K562 (cell line): Measurements from ENCODE around the gene RSPH10B. TPM values are rescaled to one million over a fixed set of nuclear protein-coding genes. Genes with fewer than 3 reads are reported as not detected.

Experiments used
- ATAC-seq: fragments of 200-7000 bp; cut with Tn5 transposase; 3 replicates; pipeline ENCODE4 v1.9.1; 2020; ENCODE audit warnings: moderate library complexity
- BruUV-seq: library from RNA; stranded (reverse); fragments of 400-500 nt; replicated peaks from 2 replicates; lab custom pipeline; 2021; lab: Mats Ljungman, UMichigan
- CTCF ChIA-PET: fragments of 300-600 bp; formaldehyde crosslinking; extraction: SDS; loops from one replicate; lab custom pipeline; 2021; ENCODE audit warnings: low intra/inter-chr PET ratio; lab: Yijun Ruan, JAX
- POLR2A ChIA-PET: fragments of 300-600, 350-650 bp; sonication (Branson Sonifier 250); formaldehyde crosslinking; extraction: SDS; loops from one replicate; lab custom pipeline; 2021; ENCODE audit warnings: antibody characterized with exemption, inconsistent platforms; lab: Yijun Ruan, JAX
- DNase-seq, 4 experiments: peaks; one replicate each; pipeline versions ENCODE4 v3.0.0 to v3.0.0-alpha.2; 2011 to 2018; ENCODE audit warnings: low spot score in 3 of 4, mixed read lengths in 3 of 4; ENCODE audit errors: extremely low read depth in 1 of 4
- FAIRE-seq: peaks from 2 replicates; lab custom pipeline; 2011; peaks lifted over from hg19 to GRCh38; lab: Jason Lieb, UNC
- H2AFZ ChIP-seq: 2 replicates; pipeline ENCODE4 v1.6.0; 2011; ENCODE audit warnings: low read depth, low read length, control low read depth, inconsistent platforms
- H3K27ac ChIP-seq: fragments of 200-600 bp; 3 replicates; pipeline ENCODE4 v1.8.0; 2011; ENCODE audit warnings: low read depth, mild to moderate bottlenecking, control low read depth, inconsistent platforms, low read length, moderate library complexity, mixed read lengths; ENCODE audit errors: extremely low read depth
- H3K27me3 ChIP-seq, 2 experiments: fragments of 300-600 bp in 1 of 2; 2 replicates in 1 of 2; 3 replicates in 1 of 2; pipeline versions ENCODE4 v1.6.0 to v1.8.0; 2011; ENCODE audit warnings: inconsistent platforms in 2 of 2, low read length in 2 of 2, mild to moderate bottlenecking in 1 of 2, mixed read lengths in 1 of 2, moderate library complexity in 1 of 2; ENCODE audit not compliant: control insufficient read depth in 2 of 2, insufficient read depth in 2 of 2
- H3K36me3 ChIP-seq: fragments of 300-600 bp; 3 replicates; pipeline ENCODE4 v1.8.0; 2011; ENCODE audit warnings: mild to moderate bottlenecking, low read length, inconsistent platforms; ENCODE audit not compliant: control insufficient read depth, insufficient read depth
- H3K4me1 ChIP-seq, 2 experiments: fragments of 200-600 bp in 1 of 2; replicated peaks in 1 of 2; 2 replicates in 1 of 2; 3 replicates in 1 of 2; pipeline versions ENCODE4 v1.5.1 to v1.8.0; 2011; ENCODE audit warnings: inconsistent platforms in 2 of 2, low read length in 2 of 2, mild to moderate bottlenecking in 1 of 2, mixed read lengths in 1 of 2, moderate library complexity in 1 of 2; ENCODE audit not compliant: control insufficient read depth in 2 of 2, insufficient read depth in 2 of 2
- H3K4me2 ChIP-seq: 2 replicates; pipeline ENCODE4 v1.6.1; 2011; ENCODE audit warnings: low read length, control low read depth, inconsistent platforms, mixed read lengths; ENCODE audit not compliant: insufficient read depth
- H3K4me3 ChIP-seq: fragments of 200-600 bp; sonication (generic), shearing (Covaris generic); 2 replicates; pipeline ENCODE4 v1.5.1; 2016; ENCODE audit warnings: control low read depth, inconsistent platforms
- H3K79me2 ChIP-seq: fragments of 200-600 bp; 3 replicates; pipeline ENCODE4 v1.8.0; 2011; ENCODE audit warnings: low read length, inconsistent platforms; ENCODE audit not compliant: control insufficient read depth, insufficient read depth
- H3K9ac ChIP-seq, 2 experiments: 2 replicates each; pipeline versions ENCODE4 v1.6.0 to v1.6.1; 2011; ENCODE audit warnings: low read depth in 2 of 2, low read length in 2 of 2, control low read depth in 1 of 2, inconsistent platforms in 1 of 2, mild to moderate bottlenecking in 1 of 2, mixed read lengths in 1 of 2; ENCODE audit not compliant: insufficient read depth in 1 of 2
- H3K9me1 ChIP-seq: one replicate; pipeline ENCODE4 v1.6.0; 2011; ENCODE audit warnings: inconsistent platforms, mild to moderate bottlenecking, low read length, moderate library complexity; ENCODE audit not compliant: control insufficient read depth, insufficient read depth
- H3K9me3 ChIP-seq: replicated peaks from 2 replicates; pipeline ENCODE4 v1.5.1; 2011; ENCODE audit warnings: low read depth, low read length, inconsistent platforms; ENCODE audit not compliant: control insufficient read depth, insufficient read depth
- H4K20me1 ChIP-seq: replicated peaks from 2 replicates; pipeline ENCODE4 v1.6.1; 2011; ENCODE audit warnings: low read length, inconsistent platforms, mixed read lengths; ENCODE audit not compliant: control insufficient read depth, insufficient read depth
- BCL6 ChIP-seq: fragments of 250-450 bp; sonication (Bioruptor Pico); IDR thresholded peaks from 2 replicates; pipeline ENCODE4 v1.4.0; 2020
- C11orf30 ChIP-seq: fragments of 450-650 bp; IDR thresholded peaks from 2 replicates; pipeline ENCODE4 v1.6.1; 2016; ENCODE audit warnings: low read depth, mild to moderate bottlenecking
- CEBPB ChIP-seq: fragments of 450-650 bp; IDR thresholded peaks from 2 replicates; pipeline ENCODE4 v1.6.1; 2016; ENCODE audit warnings: missing genetic modification characterization, missing compliant biosample characterization
- CEBPG ChIP-seq, 3 experiments: fragments of 200-800 bp in 1 of 3; sonication (Bioruptor generic) in 1 of 3; sonication (generic) in 1 of 3; formaldehyde crosslinking in 1 of 3; IDR thresholded peaks in 2 of 3; conservative IDR thresholded peaks in 1 of 3; 2 replicates each; pipeline versions ENCODE4 v1.6.1 to v1.8.0; 2016 to 2022; ENCODE audit warnings: missing compliant biosample characterization in 2 of 3, missing genetic modification characterization in 2 of 3, mild to moderate bottlenecking in 1 of 3, missing genetic modification reagents in 1 of 3
- ELF4 ChIP-seq: fragments of 450-650 bp; formaldehyde crosslinking; IDR thresholded peaks from 2 replicates; pipeline ENCODE4 v1.4.0; 2022; ENCODE audit warnings: missing genetic modification characterization
- FOXA3 ChIP-seq, 2 experiments: fragments of 450-650 bp in 1 of 2; sonication (generic) in 1 of 2; formaldehyde crosslinking; IDR thresholded peaks in 1 of 2; conservative IDR thresholded peaks in 1 of 2; 2 replicates each; pipeline versions ENCODE4 v1.4.0 to v1.8.0; 2020 to 2022; ENCODE audit warnings: mild to moderate bottlenecking in 2 of 2, missing genetic modification reagents in 1 of 2
- HSF4 ChIP-seq: fragments of 250-450 bp; sonication (Bioruptor Pico); IDR thresholded peaks from 2 replicates; pipeline ENCODE4 v2.1.2; 2022; ENCODE audit warnings: mild to moderate bottlenecking, moderate library complexity, borderline replicate concordance
- KLF10 ChIP-seq: fragments of 250-450 bp; sonication (Bioruptor Pico); IDR thresholded peaks from 2 replicates; pipeline ENCODE4 v1.6.1; 2021; ENCODE audit warnings: matching md5 sums
- MAFK ChIP-seq: IDR thresholded peaks from 2 replicates; pipeline ENCODE4 v1.6.1; 2011; ENCODE audit warnings: low read length, improper control_type of control experiment
- MAZ ChIP-seq, 2 experiments: fragments of 450-650 bp in 1 of 2; sonication (generic) in 1 of 2; formaldehyde crosslinking; IDR thresholded peaks in 1 of 2; conservative IDR thresholded peaks in 1 of 2; 2 replicates each; pipeline versions ENCODE4 v1.4.0 to v1.5.0; 2020; ENCODE audit warnings: mild to moderate bottlenecking in 1 of 2, missing genetic modification reagents in 1 of 2
- POLR2AphosphoS5 ChIP-seq: IDR thresholded peaks from 2 replicates; pipeline ENCODE4 v1.6.1; 2011; ENCODE audit warnings: mild to moderate bottlenecking, low read depth, low read length, moderate library complexity; ENCODE audit not compliant: control insufficient read depth, insufficient read depth
- SMAD3 ChIP-seq: fragments of 450-650 bp; formaldehyde crosslinking; conservative IDR thresholded peaks from 2 replicates; pipeline ENCODE4 v1.4.0; 2020; ENCODE audit warnings: mild to moderate bottlenecking
- TAF9B ChIP-seq: fragments of 450-650 bp; IDR thresholded peaks from 2 replicates; pipeline ENCODE4 v1.6.1; 2018; ENCODE audit warnings: mild to moderate bottlenecking; ENCODE audit not compliant: partially characterized antibody
- ZBTB34 ChIP-seq: fragments of 250-450 bp; sonication (Bioruptor Pico); IDR thresholded peaks from 2 replicates; pipeline ENCODE4 v1.8.0; 2021; ENCODE audit warnings: mild to moderate bottlenecking, moderate library complexity
- ZNF184 ChIP-seq: sonication (generic); formaldehyde crosslinking; IDR thresholded peaks from 2 replicates; pipeline ENCODE4 v1.5.0; 2020; ENCODE audit warnings: missing genetic modification reagents
- ZNF316 ChIP-seq: fragments of 450-650 bp; IDR thresholded peaks from 2 replicates; pipeline ENCODE4 v1.6.1; 2016
- ZNF436 ChIP-seq: fragments of 250-450, 450-650 bp; sonication (Bioruptor Pico); formaldehyde crosslinking; IDR thresholded peaks from 2 replicates; pipeline ENCODE4 v1.7.0; 2020; ENCODE audit warnings: mild to moderate bottlenecking
- WGBS: fragments of 100-300 bp; shearing (Covaris generic); methylation state at CpG from one replicate; pipeline ENCODE4 v1.1.6; 2016; ENCODE audit warnings: low coverage, mixed read lengths; ENCODE audit not compliant: insufficient coverage; ENCODE audit errors: missing lambda C conversion rate; 5-methylcytosine and 5-hydroxymethylcytosine counted together
- in situ Hi-C: fragments of 300-500 bp; cut with MboI; formaldehyde crosslinking; loops from 4 replicates; pipeline ENCODE4 v1.15.0; 2018; ENCODE audit warnings: inconsistent platforms, mixed read lengths
- intact Hi-C: fragments of 100-400 bp; cut with micrococcal nuclease; formaldehyde crosslinking; loops from 2 replicates; pipeline ENCODE4 v1.14.2; 2022
- polyA plus RNA-seq, 8 experiments: library from polyadenylated mRNA; depleted of rRNA in 4 of 8; stranded (reverse) in 5 of 8; unstranded in 3 of 8; fragments of >200 nt; fragmentation: Nextera tagmentation in 2 of 8; fragmentation: Illumina TruSeq in 1 of 8; extraction: Ambion mirVana in 2 of 8; extraction: Trizol in 1 of 8; gene quantifications; 2 replicates each; pipeline versions ENCODE4 v1.2.1 to v1.2.3, GENCODE V29; 2011 to 2014; ENCODE audit warnings: inconsistent platforms in 1 of 8, missing spikeins in 1 of 8
- total RNA-seq, 7 experiments: library from RNA; depleted of rRNA in 6 of 7; stranded (reverse); fragments of >200 nt in 6 of 7; fragmentation: Illumina TruSeq in 2 of 7; extraction: Trizol in 2 of 7; gene quantifications; 2 replicates each; pipeline versions ENCODE4 v1.2.1 to v1.2.3, GENCODE V29; 2011 to 2021; ENCODE audit warnings: low replicate concordance in 1 of 7

RSPH10B gene
- total and polyA plus RNA-seq, 9 of the 15 experiments (the other 6 are each of a cell fraction or from before 2014, with no cell fraction given) = 0.01 to 0.09 TPM; not detected in 7

DNA sequence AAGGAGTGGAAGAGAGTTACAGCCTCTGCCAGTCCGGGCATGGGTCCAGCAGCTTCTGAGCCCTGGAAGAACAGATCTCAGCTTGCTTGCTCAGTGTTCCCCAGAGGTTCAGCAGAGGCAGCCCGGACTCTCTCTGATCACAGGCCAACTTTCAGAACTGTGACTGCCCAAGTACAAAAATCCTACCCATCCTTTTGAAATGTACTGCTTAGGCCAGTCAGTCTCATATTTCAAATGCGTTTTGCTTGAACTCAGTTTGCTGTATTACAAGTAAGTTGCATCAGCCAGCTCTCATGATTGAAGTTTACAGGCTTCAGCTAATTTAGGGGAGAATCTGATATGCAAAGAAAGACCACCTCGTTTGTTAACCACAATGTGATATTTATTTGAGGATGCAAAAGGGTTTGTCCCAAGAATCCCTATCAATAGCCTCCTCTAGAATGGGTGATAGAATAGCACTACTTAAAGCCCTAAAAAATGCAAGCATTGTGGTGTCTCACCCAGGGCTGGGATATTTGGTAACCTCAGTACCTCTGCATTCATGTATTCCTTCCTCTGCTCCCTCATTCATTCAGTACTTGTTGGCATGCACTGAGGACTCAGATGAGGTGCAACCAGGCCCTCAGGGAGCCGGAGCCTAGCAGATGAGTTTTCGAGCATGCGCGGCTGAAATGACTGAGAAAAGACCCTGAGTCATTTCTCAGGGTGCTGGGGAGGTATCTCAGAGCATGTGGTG is 45.6 kb upstream of the RSPH10B start (continued):
- no peak for TF ChIP-seq ZNF184 (CRISPR knock-in tag)
- TF ChIP-seq HSF4 (CRISPR knock-in tag) = 0 out of 2 replicates have a peak, but pooled peaks have one; percentile 4
- peak; percentile 75 for TF ChIP-seq SMAD3 (CRISPR knock-in tag)
- TF ChIP-seq MAZ (CRISPR knock-in tag; conservative IDR thresholded peaks at IDR 0.05 in 1 of 2, IDR thresholded peaks at IDR 0.05 in 1 of 2) = 0 out of 4 replicates have a peak, but pooled peaks of 1 of the 2 experiments have one; percentile 15
- no peak for TF ChIP-seq ZNF436
- TF ChIP-seq MAFK = no peak

GRCh38 chr7:6012355-6013104 is 42.0 kb upstream of the RSPH10B start:
- no peak overlapping the region for H3K4me2 ChIP-seq
- DNase-seq (no peak), FAIRE-seq (no peak)
- no peaks in the 10 kb centered on the region for H3K9me3 ChIP-seq
- H4K20me1 ChIP-seq = no peaks in the 10 kb centered on the region
- intact Hi-C loops = no loop called here
- POLR2A ChIA-PET = interaction anchor here (0.7 to 1.7 kb wide), 4 partner anchors 8 to 44 kb away, joined by 3 to 6 read pairs (median 4); no protein-coding TSS in a partner anchor
- H3K27me3 ChIP-seq = no peaks in the 10 kb centered on the region
- TF ChIP-seq TAF9B (no peak), CEBPG (CRISPR knock-in tag; IDR thresholded peaks at IDR 0.05) (peak; percentile 44; the same call in 1 of the 2 replicates), CEBPG (tag; conservative IDR thresholded peaks at IDR 0.05 in 1 of 2, IDR thresholded peaks at IDR 0.05 in 1 of 2) (peak; percentile 61 to 65), POLR2AphosphoS5 (no peak), BCL6 (CRISPR knock-in tag) (no peak), ELF4 (CRISPR knock-in tag) (no peak), KLF10 (CRISPR knock-in tag) (no peak), CEBPB (peak; percentile 88), C11orf30 (peak; percentile 38; the same call in 1 of the 2 replicates), ZBTB34 (CRISPR knock-in tag) (no peak), FOXA3 (CRISPR knock-in tag; conservative IDR thresholded peaks at IDR 0.05 in 1 of 2, IDR thresholded peaks at IDR 0.05 in 1 of 2) (no peak), ZNF316 (peak; percentile 33; the same call in 1 of the 2 replicates)
- TF ChIP-seq, all 486 proteins: peak for 4
- CTCF ChIA-PET = no interaction called here
- in situ Hi-C loops = no loop called here
- no peak for ATAC-seq
- Histone ChIP-seq H3K4me1 (peaks cover 13 to 23% of the 10 kb centered on the region in 2 experiments; a peak in 4 of 5 replicates), H3K79me2 (peaks cover 52% of the 10 kb centered on the region), H3K36me3 (peaks cover 60% of the 10 kb centered on the region), H3K27ac (no peak overlapping the region), H3K9ac (peak overlapping the region in 1 of 2 experiments; percentile 28; a peak in 1 of 4 replicates), H3K4me3 (no peak overlapping the region), H2AFZ (no peak overlapping the region), H3K9me1 (no peaks in the 10 kb centered on the region)
- no TSS peak for BruUV-seq
- 75% methylated on average over 13 of the region's 14 CpGs for WGBS
